ENCODE data around the gene CCDC174.
"Not testable (repeated sequence)": the region's sequence is repeated elsewhere in the genome, so short reads cannot be mapped to it uniquely, and the experiment has no call there.

CCDC174 gene

DNA sequence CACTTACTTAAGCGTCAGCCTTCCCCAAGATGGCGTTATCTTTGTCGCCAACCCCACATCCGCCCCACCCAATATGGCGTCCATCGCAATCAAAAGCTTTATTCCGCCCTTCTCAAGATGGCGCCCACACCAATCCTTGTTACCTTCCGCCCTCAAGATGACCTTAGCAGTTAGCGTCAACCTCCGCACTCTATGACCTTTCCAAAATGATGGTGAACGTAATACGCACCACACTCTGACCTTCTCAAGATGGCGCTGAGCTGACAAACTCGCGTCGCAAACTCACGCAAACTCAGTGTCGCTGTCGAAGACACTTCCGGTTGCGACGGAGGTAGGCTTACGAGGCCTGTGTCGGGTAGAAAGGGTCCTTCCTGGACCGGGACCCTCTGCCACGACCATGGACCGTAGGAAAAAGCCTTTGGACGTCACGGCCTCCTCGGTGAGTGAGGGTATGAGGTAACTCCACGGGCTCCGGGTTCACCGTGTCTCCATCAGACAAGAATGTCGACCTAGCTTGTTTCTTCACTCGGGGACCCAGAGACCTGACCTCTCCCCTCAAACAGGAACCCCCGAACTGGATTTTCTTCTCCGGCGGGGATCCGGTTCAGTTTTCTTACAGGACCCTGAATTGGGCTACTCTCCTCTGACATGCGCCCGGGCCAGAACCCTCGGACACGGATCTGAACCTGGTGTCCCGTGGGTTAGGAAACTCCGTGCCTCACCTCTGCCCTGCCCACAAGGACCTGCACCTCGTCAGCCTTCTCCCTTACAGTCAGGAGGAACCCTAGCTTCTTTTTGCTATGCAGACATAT lies at the start of gene CCDC174:
Gene CCDC174, plus strand, starts transcription at position 323 of the 812 bp plus-strand sequence. Its CDS starts 75 bp downstream, at position 398.
- DNase-seq: peak; percentile 98

DNA sequence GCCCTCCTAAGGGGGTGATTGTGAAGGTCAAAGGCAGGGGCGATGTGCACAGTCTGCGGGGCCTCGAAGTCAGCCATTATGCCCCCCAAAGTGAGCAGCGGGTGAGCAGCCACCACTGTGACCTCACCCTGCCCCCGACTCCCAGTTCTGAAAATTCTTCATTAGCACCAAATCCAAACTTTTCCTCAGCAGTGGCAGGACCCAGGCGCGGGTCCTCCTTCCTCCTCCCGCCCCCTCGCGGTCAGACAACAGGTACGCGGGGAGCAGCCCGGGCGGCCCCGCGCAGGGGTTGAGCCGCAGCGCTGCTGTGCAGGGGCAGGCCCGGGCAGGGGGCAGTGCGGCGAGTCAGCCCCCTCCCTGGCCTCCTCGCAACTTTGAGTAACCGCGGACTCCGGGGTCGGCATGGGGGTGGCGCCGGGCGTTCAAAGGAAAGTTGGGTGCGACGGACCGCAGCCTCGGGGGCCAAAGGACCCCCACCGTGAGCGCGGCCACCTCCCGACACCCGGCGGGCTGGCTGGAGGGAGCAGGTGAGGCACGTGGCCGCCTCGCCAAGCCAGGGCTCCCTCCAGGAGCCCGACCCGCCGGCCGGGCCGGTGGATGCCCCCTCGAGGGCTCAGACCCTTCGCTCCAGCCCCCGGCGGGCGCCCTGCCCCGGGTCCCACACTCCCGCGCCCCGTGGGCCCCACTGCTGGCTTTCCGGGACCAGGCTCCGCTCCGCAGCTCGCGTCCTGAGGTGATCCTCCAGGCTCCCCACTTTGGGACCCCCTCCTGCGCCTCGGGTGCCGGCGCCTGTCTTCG lies 49.4 kb upstream of the CCDC174 start:
- DNase-seq: no peak

- no peak for DNase-seq
Measured at GRCh38 chr3:14602804-14603644, 48.5 kb upstream of the CCDC174 start.

DNA sequence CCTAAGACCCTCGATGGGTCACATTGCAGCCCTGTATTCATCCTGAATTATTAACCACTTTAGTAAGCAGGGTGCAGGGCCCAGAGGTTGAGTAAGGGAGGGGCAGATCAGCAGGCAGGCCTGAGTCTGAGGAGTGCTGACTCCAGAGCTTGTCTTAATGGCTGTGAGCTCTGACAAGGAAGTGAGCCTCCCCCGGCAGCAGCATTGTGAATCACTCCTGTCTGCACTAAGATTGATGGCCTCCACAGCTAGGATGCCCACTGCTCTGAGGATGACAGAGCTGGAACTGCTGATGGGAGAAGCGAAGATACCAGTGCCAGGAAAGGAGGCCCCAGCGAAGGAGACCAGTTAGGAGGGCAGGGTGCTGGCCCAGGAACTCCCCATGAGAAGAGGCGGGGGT lies 46.5 kb upstream of the CCDC174 start:
- DNase-seq: no peak

DNA sequence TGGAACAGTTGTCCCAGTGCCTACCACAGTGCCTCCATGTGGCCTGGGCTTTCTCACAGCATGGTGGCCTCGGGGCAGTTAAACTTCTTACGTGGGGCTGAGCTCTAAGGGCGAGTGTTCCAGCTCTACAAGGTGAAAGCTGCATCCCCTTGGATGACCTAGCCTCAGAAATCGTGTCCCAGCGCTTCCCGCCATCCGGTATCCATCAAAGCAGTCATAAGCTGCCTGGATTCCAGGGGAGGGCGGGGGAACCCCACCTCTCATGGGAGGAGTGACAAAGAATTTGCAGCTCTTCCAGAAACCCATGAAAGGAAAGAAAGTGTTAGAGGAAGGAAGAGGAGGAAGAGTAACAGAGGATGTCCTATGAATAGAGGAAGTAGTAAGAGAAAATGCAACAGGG lies 45.8 kb upstream of the CCDC174 start:
- DNase-seq: no peak

GRCh38 chr3:14606669-14607339 lies 44.8 kb upstream of the CCDC174 start:
- no peak for DNase-seq

- no peak for DNase-seq
Measured at GRCh38 chr3:14608298-14608697, 43.3 kb upstream of the CCDC174 start.

DNA sequence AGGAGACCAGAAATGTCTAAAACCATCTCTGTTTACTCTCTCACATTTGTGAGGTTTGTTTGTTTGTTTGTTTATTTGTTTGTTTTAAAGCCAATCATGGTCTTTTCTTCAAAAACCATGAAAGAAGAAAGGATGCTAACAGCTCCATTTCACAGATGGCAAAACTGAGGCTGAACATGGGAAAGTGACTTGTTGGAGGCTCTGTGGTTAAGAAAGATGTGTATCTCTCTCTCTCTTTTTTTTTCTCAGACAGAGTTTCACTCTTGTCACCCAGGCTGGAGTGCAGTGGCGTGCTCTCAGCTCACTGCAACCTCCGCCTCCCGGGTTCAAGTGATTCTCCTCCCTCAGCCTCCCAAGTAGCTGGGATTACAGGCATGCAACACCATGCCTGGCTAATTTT lies 42.5 kb upstream of the CCDC174 start:
- DNase-seq: not testable (repeated sequence)

DNA sequence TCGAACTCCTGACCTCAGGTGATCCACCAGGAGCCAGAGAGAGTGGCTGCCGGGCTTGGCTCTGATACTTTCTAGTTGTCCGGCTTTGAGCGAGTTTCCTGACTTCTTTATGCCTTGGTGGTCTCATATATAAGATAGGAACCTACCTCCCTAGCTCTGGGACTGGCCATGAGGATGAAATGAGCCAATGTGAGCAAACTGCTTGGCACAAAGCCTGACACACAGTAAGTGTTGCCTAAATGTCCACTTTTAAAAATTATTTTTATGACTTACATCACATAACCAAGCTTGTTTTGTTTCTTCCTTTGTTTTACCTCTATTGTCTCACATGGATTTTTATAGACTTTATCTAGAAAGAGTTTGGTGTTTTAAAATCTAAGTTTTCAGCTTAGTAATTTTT lies 42.1 kb upstream of the CCDC174 start:
- DNase-seq: no peak

DNA sequence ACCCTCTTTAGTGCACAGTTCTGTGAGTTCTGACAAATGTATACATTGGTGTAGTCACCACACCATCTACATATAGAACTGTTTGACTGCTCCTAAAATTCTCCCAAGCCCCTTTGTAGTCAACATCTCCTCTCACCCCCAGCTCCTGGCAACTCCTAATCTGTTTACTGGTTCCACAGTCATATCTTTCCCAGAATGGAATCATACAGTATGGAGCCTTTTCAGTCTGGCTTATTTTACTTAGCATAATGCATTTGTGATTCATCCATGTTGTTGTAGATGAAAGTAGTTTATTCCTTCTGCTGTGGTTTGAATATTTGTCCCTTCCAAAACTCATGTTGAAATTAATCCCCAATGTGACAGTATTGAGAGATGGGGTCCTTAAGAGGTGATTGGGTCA lies 41.6 kb upstream of the CCDC174 start:
- no peak for DNase-seq

DNA sequence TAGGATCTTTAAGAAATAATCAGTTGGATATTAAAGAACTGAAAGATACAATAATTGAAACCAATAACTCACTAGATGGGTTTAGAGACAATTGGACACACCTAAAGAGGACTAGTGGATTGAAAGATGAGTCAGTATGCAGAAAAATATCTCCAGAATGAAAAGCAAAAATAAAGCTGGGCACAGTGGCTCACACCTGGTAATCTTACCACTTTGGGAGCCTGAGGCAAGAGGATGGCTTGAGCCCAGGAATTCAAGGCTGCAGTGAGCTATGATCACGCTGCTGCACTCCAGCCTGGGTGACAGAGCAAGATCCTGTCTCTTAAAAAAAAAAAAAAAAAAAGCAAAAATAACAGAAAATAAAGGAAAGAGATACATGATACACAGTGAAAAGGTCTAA lies 37.4 kb upstream of the CCDC174 start:
- no peak for DNase-seq

DNA sequence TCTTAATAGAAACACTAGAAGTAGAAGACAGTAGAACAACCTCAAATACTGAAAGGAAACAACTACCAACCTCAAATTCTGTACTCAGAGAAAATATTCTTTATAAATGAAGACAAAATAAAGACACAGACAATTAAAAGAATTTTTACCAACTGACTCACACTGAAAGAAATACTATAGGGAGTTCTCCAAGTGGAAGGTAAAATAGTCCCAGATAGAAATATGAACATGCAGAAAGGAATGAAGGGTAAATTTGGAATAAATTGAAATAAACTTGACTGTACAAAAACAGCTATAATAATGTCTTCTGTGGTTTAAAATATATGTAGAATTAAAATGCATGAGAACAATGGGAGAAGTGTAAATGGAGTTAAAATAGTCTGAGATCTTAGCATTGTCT lies 36.7 kb upstream of the CCDC174 start:
- no peak for DNase-seq

GRCh38 chr3:14616606-14617507 lies 34.7 kb upstream of the CCDC174 start:
- no peak for DNase-seq

GRCh38 chr3:14617508-14618023 lies 34.0 kb upstream of the CCDC174 start:
- no peak for DNase-seq

GRCh38 chr3:14619605-14620004 lies 32.0 kb upstream of the CCDC174 start:
- no peak for DNase-seq

DNA sequence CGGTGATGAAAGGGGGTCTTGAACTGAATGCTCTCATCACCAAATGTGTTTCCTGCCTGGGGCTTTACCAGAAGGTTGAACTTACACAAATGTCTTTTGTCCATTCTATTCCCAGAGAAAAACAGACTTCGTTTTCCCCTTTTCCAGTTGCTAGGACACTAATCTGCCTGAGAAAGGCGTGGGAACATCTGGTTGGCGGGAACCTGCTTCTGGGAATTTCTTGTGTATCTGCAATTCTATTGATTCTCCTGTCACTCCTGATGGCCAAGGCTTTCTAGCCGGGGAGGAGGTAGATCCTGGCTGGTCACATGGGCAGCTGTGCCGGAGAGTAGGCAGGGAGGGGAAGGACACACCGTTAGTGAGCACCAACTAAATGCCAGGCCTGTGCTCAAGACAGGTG lies 31.1 kb upstream of the CCDC174 start:
- no peak for DNase-seq

DNA sequence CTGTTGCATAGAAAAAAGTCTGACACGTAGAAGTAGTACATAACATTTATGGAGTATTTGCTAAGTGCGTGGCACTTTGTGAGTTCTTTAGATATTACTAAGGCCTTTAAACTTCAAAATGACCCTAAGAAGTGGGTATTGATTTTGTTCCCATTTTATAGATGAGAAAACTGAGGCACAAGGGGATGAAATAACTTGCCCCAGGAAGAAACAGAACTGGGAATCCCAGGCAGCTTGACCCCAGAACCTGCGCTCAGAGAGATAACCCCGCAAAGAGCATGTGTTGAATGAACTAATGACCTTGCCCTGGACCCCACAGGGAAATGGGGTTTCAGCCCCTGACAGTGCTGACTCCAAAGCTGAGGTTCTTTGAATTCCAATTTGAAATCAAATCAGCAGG lies 30.5 kb upstream of the CCDC174 start:
- no peak for DNase-seq

GRCh38 chr3:14622368-14622767 lies 29.2 kb upstream of the CCDC174 start:
- DNase-seq: no peak

DNA sequence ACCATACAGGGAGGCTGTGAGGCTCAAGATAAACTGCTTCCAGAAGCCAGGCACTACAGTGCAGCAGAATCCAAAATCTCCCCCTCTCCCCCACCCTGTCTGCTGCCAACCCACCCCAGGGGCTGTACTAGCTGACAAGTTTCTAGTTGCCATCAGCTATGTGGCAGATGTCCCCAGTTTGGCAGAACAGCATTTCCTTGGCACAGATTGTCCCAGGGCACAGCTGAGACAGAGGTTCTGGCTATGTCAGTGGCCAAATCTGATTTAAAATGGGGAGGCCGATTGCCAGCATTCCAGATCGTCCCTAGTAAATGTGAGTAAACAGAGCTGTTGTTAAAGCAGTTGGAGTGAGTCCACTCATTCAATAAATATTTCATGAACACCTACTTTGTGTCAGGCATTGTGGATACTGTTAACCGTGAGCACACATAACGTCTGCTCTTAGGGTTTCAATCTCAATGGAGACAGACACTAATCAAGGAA lies 28.0 kb upstream of the CCDC174 start:
- no peak for DNase-seq

GRCh38 chr3:14624498-14624897 lies 27.1 kb upstream of the CCDC174 start:
- no peak for DNase-seq

- DNase-seq: no peak
Measured at GRCh38 chr3:14625443-14625842, 26.1 kb upstream of the CCDC174 start.

All from CD4-positive, alpha-beta T cell treated with Interleukin-15 for 1 hour (primary cell).